Stimulated activated CD8-positive, alpha-beta memory T cell treated with anti-CD3 and anti-CD28 coated beads, Interleukin-7, amount 100 ng/mL, for 4 hours (primary cell): Measurements from ENCODE around the gene LDLRAD4.

Source experiments
- DNase-seq, 2 donors: peaks; one replicate each; pipeline ENCODE4 v3.0.0-alpha.2; 2020; ENCODE audit warnings: low read depth in 2 of 2

Gene LDLRAD4

DNA sequence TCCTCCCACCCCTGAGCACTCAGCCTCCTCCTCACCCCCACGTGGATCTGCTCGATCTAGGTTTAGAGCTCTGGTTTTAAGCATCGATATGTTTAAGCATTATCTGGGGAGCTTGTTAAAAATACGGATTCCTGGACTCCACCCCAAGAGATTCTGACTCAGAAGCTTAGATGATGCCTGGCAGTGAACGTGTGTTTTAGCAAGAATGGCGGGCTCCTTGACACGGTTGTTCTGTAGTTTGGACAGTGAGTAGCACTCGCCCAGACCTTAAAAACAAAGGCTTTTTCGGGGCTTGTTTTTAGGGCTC, 47.3 kb downstream of the LDLRAD4 start:
- DNase-seq, result no peak

DNA sequence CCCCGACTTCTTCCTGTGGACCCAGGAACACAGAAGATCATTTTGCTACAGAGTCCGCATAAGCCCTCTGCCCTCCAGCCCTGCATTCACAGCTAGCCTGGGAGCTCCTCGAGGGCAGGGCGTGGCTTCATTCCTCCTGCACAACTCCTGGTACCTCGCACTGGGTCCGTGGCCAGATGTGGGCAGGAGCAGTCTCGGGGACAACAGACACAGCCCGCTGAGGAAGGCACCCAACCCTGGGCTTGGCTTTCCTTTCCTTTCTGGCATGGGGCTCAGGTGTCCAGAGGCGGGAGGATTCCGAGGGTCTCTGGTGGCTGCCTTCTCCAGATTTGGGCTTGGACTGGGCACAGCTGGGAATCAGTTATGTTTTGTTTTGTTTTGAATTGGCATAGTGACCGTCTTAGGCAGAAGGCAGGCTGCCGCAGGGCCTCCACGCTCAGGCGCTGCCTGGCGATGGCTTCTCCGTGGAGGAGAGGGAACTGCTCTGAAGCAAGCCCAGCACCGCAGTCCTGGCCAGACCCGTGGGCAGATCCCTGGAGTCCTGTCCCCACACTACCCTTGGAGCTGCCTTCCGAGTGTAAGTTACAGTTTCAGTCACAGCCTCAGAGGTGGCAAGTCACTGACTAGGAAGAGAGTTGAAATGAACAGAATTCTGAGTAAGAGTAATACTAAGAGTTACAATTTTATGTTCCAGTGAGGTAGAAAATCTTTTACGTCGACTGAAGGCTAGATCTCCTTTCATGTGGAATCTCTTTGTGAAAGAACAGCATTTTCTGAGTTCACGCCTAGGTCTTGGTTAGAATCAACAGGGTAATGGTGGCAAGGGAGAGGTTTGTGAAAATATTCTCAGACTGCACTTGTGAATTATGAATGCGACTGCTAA, 47.9 kb downstream of the LDLRAD4 start:
- no peak for DNase-seq

DNA sequence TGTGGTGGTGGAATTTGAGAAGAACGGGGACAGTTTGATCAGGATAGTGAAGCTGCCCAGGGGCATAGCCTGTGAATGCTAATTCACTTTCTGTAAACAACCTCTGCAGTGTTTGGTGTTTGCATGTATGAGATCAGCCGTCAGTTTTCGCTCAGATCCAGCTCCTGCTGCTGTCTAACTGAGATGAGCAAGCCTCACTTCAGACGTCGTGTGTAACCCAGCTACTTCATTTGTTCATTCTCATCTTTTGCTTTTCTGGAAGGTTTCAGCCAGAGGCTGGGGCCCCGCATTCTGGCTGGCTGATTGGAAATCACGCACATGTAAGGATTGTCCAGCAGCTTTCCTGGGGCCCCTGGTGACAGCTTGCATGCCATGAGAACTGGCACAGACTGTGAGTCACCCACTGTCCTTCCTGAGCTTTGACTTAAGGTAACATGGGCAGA, 48.9 kb downstream of the LDLRAD4 start:
- DNase-seq, result no peak

DNA sequence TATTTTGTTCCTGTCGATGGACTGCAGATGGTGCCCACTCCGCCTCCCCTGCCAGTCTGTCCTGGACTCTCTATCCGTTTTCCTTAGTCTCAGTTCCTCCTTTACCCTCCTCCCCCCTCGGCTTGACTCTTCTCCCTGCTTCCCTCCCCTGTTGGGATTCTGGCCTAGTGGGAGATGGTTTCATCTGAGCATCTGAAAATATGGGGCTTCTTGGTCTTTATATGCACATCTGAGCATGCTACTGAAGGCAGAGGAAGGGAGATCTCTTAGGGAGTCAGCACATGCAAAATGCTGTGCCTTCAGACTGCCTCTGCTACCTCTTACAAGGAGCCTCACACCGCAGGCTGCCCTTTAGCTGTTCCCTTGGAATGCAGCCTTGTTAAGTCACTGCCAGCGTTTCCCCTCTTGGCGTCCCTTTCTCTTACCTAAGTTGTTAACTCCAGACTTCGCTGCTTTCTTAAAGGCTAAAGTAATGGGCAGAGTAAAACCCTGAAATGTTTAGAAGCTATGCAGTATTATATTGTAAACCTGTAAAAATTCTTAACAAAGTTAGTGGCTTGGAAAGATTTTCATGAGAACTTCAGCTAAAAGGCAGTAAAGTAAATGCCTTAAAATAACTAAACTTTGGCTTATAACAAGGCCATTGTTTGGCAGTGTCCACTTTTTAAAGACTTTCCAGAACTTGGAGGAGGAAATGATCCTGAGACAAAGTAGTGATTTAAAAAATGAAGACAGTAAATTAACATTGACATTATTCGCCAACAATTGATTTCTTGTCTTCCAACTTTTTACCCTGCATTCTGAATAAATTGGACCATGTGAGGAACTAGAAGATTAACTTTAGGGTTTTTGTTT, 49.8 kb downstream of the LDLRAD4 start:
- no peak for DNase-seq

DNA sequence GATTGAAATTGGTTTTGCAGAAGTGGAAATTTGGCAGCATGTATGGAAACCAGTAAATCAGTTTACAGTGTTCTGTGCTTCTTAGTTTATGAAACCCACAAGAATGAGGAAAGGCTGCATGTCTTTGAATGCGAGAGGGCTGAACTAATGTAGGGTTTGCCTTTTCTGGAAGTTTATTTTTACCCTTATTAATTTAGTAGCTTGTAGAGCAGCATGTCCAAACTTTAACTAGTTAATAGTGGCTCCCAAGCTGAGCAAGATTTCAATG, 50.4 kb downstream of the LDLRAD4 start:
- no peak for DNase-seq

DNA sequence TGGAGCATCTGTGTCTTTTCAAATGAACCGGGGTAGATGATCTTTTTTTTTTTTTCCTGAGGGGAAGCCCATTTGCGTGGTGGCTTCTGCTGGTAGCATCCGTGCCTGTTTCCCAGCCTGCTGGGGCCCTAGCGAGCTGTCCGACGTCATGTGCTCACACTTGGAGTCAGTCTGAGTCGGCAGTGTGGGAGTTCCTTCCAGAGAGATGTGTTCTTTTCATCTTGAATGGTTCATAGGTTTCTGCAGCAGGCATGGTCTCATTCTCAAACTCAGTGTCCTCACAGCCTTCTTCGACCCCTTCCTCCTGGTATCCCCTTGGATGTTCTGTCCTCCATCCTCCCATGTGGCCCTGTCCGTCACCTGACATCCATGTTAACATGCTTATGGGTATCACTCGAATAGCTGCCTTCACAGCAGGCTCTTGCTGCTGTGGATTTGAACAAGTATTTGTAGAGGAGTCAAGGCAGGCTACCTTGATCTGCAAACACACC, 51.0 kb downstream of the LDLRAD4 start:
- DNase-seq, result no peak

DNA sequence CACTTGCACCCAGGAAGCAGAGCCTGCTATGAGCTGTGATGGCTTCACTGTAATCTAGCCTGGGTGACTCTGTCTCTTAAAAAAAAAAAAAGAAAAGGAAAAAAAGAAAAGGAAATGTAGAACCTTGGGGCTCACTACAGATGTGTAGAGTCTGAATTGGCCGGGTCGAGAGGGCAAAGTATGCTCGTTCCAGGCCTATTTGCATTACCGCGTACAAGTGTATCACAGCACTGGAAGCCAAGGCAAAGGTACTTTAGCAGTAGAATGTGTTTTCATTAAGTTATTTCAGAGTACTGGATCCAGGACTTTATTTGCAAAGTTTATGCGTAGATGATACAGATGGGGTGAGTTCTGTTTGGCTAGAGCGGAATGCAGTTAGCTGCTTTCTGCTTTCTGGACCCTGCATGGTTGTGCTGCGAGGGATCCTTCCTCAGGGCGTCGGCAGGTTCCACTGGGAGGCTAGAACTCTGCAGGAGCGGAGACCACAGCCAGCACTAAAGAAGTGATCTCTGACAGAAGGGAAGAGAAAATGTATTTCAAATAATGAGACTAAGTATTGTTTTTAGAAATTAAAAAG, 51.8 kb downstream of the LDLRAD4 start:
- no peak for DNase-seq

DNA sequence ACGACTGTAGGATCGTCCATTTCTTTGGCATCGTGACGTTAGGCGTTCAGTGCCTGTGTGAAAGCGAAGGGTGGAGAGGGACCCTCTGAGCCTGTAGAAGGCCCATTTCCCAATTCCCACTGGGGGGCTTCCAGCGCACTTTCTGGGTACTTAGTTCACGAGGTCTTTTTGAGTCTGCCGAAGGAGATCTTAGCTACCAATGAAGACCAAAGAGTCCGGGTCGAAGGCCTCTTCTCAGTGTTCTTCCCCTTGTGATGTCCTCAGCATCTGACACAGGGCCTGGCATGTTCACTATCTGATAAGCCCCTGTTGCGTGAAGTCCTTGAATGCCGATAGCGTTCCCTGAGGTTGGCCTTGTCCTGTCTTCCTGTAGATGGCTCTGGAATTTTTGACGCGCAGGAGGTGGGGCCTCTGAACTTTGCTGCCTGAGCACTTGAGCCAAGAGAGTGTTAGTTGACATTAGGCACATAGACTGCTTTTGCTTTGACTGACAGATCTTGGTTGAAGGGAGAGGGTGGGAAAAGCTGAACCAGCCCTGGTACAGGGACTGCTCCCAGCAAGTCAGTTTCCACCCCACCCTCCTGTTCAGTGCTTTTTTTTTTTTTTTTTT, 52.8 kb downstream of the LDLRAD4 start:
- no peak for DNase-seq

DNA sequence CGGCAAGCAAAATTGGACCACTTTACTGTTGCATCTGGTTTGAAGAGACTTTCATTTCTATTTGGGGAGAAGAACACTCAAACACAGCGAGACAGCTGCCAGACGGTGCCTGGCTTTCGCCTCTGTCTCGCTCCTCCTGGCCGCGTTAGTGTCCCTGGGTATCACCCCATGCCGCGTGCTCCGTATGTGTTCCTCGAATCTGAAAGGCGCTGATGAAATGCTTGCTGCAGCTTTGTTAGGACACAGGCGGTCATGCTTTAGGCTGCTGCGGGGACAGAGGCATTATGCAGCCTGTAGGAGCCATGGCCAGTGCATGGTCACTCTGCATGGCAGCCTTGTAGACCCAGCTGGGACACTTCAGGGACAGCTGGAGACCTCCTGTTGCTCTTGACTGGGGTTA, 53.9 kb downstream of the LDLRAD4 start:
- no peak for DNase-seq

DNA sequence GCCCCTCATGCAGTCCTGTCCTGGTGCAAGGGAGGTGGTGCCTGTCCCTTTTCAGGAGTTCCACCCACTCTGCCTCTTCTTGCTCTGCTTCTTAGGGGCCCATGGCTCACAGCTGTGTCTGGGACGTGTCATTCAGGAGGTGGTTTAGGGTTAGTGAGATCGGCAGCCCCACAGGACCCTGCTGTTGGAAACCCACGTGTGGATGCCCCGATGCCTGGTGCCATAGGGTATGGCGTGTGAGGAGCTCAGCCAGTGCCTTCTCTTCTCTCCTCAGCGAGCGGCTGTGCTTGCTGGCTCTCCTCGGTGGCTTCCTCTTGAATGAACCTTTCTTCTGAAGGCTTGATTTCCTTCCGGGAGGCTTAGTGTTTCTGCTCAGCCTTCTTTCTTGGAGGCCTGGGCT, 55.2 kb downstream of the LDLRAD4 start:
- no peak for DNase-seq

DNA sequence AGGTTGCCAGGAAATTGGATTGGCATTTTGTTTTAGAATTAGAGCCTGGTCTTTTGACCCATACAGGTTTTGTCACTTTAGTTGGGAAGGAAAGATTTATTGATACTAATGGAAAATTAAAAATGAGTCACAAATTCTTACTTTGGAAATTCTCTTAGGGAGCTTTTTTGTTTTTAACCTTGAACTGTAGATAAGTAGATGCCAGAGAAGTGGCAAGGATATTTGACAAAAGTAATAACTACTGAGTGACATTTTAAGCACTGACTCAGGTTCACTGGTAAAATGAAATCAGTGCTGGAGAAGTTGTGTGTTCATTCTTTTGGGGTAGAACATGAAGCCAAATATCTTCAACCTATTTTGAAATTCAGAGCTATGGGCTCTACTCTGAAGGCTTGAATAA, 56.5 kb downstream of the LDLRAD4 start:
- DNase-seq, result no peak

DNA sequence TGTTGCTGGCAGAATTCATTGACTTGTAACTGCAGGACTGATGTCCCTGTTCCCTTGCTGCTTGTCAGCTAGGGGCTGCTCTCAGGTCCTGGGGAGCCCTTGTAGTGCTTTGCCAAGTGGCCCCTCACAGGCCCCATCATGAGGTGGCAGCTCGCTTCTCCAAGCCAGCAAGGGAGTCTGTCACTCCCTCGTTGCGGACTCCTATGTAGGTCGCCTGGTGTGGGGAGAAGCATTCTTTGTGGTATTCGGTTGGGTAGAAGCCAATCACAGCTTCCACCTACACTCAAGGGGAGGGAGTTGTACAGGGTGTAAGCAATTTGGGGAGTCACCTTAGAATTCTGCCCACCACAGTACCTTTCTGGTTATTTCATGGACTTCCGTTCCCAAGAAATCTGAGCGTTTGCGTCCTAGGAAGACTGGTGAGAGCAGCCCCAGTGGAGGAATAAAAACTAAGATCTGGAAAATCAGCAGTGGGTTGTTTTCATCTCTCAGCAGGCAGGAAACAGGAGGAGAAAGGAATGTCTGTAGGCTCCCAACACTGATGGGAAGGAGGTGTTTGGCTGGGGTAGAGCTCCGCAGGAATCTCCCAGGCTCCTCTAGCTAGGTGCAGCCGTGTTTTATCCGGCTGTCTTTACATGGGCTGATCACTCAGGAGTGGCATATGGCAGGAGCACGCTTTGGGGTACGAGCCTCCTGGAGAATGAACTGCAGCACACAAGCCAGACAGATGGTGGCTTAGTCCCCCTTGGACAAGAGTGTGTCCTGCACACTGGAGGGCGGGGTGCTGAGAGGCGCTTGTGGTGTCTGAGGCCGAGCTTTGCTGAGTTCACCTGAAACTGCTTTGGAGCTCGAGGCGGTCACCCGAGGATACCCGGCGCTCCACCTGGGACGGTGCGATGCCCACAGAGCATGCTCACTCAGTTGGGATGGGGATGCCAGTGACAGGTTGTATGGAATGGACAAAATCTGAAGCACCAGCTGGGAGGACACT, 58.3 kb downstream of the LDLRAD4 start:
- no peak for DNase-seq

DNA sequence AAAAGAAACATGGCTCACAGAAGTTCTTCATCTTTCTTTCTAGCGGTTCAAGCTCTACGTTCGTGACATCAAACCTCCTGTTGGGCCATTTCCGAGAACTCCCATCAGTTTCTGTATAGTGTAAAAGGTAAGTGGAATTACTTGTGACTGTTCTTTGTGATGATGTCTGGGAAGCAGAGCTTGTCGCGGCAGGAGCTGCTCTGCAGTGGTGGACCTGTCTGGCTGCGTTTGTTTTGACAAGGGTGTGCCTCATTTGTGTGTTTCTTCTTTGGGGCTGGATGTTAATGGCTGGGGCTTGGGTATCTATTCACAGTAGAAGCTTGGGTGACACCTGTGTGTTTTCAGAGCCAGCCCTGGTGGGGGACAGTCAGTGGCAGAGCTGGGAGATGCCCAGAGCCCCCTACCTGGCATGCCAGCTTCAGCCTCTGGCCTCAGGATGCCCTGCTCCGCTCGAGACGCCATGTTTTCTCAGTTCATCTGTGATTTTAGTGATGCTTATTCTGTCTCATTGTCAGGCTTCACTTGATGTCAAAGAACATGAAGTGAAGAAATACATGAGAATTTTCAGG, 59.6 kb downstream of the LDLRAD4 start:
- DNase-seq, result no peak

DNA sequence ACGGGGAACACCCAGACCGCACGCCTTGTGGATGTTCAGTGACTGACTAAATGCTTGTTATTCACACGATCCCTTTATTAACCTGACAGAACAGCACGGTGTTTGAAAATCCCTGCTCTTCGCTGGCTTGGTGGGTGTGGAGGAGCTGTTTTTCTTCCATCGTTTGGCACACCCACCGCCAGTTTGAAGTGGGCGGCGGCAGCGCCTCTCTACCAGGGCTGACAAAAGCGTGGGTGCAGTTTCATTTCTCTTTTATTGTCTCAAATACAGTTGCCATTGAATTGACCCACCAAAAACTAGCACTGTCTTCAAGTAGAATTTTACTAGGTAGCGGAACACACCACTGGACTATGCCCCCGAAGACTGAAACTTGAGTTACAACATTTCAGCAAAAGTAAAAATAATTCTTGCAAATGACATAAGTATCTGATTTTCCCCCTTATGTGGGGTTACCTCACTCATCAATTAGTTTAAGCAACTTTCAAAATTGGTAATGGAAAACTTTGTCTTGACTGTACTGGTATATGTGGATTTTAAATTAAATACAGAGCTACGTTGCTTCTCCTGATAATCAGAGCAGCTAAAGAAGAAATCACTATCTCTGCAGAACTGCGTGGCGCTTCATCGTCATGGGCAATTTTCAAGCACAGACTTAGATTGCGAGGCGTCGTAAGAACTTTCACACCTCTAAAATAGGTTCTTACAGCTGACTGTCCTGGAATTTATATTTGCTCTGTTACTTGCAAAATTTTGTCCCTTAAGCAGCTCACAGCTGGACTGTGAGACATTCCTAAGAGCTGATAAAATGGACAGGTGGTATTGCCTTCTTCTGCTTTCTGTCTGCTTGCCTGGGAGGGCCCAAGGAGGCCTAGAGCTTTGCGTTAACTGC, 60.9 kb downstream of the LDLRAD4 start:
- peak; percentile 27 to 34 for DNase-seq

DNA sequence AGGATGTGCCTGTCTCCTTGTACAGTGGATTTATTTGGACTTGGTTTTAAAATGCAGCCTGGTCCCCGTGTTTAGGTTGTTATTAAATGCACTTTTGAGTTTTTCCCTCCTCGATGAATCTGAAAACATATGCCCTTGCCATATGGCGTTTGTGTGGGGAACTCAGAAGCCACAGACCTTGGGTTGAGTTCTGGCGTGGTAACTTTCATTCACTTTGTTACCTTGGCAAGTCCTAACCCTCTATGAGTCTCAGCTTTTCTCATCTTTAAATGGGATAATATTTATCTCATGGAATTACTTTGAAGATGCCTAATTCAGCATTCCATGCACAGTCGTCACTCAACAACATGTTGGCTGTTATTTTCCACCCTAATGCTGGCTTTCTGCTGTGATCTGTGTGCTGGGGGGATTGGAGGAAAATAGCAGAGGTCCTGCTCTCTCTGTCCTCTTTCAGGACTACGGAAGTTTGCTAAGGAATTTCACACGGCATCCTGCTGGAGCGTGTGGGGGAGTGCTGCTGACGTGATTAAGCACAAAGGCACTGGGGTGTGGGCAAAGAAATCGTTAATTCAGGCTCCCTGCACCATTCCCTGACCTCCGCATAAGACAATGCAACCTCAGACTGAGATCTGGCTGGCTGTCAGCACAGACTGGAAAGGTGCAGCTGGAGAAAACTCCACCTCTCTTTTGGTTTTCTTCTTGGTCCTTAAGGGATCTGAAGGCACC, 61.7 kb downstream of the LDLRAD4 start:
- DNase-seq, result no peak

DNA sequence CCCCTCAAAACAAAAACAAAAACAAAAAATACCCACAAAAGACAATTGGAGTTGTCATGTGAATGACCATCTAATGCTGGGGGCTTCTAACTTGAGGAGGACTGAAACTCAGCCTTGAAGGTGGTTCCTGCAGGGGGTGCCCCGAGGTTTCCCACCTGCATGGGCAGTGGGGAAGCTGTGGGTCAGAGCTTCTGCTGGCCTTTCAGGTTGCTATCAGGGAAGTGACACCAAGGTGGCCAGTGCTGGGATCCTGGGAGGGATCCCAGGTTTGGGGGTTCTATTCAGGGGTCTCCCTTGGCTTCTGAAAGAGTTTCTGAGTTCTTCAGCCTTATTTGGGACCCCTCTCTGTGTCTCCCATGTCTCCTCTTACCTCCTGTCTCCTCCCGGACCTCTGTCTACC, 62.8 kb downstream of the LDLRAD4 start:
- no peak for DNase-seq

DNA sequence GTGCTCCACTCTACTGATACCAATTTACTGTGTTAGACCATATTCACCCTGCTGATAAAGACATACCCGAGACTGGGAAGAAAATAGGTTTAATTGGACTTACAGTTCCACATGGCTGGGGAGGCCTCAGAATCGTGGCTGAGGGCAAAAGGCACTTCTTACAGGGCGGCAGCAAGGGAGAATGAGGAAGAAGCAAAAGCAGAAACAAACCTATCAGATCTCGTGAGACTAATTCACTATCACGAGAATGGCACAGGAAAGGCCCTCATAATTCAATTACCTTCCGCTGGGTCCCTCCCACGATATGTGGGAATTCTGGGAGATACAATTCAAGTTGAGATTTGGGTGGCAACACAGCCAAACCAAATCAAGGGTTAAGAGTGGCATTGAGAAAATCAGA, 65.2 kb downstream of the LDLRAD4 start:
- DNase-seq, result no peak

DNA sequence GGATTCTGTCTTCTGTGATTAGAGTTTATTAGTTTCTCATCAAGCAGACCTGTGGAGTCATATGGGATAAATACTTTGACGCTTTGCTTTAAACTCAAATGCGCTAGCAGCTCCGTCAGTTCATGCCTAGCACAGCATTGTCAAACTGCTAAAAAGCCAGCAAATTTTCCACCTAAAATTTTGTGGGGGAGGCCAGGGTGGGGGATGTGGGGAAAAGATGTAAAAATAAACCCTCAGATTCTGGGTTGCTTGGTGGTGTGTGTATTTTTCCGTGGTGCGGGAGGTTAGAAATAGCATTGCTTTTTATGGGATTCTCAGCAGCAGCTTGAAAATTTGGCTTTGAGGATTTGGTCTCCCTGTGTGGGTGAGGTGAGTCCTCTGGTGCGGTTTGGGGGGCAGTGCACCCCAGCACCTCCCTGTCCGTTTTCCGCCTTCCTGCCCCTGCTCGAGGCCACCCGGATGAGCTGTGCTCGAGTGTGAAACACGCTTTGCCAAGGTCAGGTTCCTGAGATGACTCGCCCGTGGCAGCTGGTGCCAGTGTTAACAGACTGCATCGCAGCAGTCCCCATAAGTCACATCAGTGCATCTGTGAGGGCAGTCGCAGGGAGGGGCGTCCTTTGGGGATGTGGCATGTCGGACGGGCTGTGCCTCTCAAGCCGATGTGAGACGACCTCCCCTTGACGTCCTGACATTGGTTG, 65.9 kb downstream of the LDLRAD4 start:
- no peak for DNase-seq
